HepG2 (cell line): ENCODE measurements around the gene DOCK2.

Experiments used
- CTCF ChIP-seq: sonication (generic); formaldehyde crosslinking; IDR thresholded peaks from 2 replicates; pipeline ENCODE4 v1.5.0; 2020; ENCODE audit warnings: mild to moderate bottlenecking, missing genetic modification reagents, moderate library complexity
- HNRNPUL1 ChIP-seq: fragments of 200-400 bp; formaldehyde crosslinking; IDR thresholded peaks from 2 replicates; pipeline ENCODE4 v1.6.1; 2017; ENCODE audit warnings: low read depth, mild to moderate bottlenecking, low read length, moderate library complexity
- RFX5 ChIP-seq: IDR thresholded peaks from 2 replicates; pipeline ENCODE4 v1.6.1; 2011; ENCODE audit warnings: low read depth, low read length, improper control_type of control experiment
- TAF1 ChIP-seq: sonication (generic); formaldehyde crosslinking; IDR thresholded peaks from 2 replicates; pipeline ENCODE4 v1.4.0; 2020; ENCODE audit warnings: missing genetic modification reagents
- TCF7L2 ChIP-seq: IDR thresholded peaks from 2 replicates; pipeline ENCODE4 v1.6.1; 2011; ENCODE audit warnings: mild to moderate bottlenecking, low read depth, low read length, moderate library complexity
- TOE1 ChIP-seq: sonication (generic); formaldehyde crosslinking; IDR thresholded peaks from 2 replicates; pipeline ENCODE4 v1.4.0; 2020; ENCODE audit warnings: mild to moderate bottlenecking, missing genetic modification reagents
- ZFP91 ChIP-seq: sonication (generic); formaldehyde crosslinking; IDR thresholded peaks from 2 replicates; pipeline ENCODE4 v1.9.0; 2022; ENCODE audit warnings: missing genetic modification reagents, mild to moderate bottlenecking, borderline replicate concordance
- ZNF329 ChIP-seq: sonication (generic); formaldehyde crosslinking; IDR thresholded peaks from 2 replicates; pipeline ENCODE4 v1.9.0; 2021; ENCODE audit warnings: low read depth, mild to moderate bottlenecking, missing genetic modification reagents

GRCh38 chr5:169768416-169768815 lies 131.3 kb downstream of the DOCK2 start:
- TF ChIP-seq HNRNPUL1 (no peak), CTCF (no peak), TCF7L2 (no peak), RFX5 (no peak), TOE1 (CRISPR knock-in tag) (no peak), ZNF329 (CRISPR knock-in tag) (no peak), TAF1 (CRISPR knock-in tag) (no peak), ZFP91 (no peak)
